Progenitor cell of endocrine pancreas (in vitro differentiated cells): Measurements from ENCODE around the gene CD82. TPM values are rescaled to one million over a fixed set of nuclear protein-coding genes. Genes with fewer than 3 reads are reported as not detected.

Source experiments
- DNase-seq: peaks from one replicate; pipeline ENCODE4 v3.0.0; 2021; ENCODE audit warnings: low spot score; ENCODE audit not compliant: unreplicated experiment
- H3K27ac Mint-ChIP-seq: 2 replicates; pipeline ENCODE4 v1.8.0; 2021; ENCODE audit warnings: mild to moderate bottlenecking, moderate library complexity, mixed read lengths
- H3K27me3 Mint-ChIP-seq: 2 replicates; pipeline ENCODE4 v1.8.0; 2021; ENCODE audit warnings: mixed read lengths
- H3K36me3 Mint-ChIP-seq: 2 replicates; pipeline ENCODE4 v1.8.0; 2022; ENCODE audit warnings: mixed read lengths; ENCODE audit not compliant: insufficient read depth
- H3K4me1 Mint-ChIP-seq: 2 replicates; pipeline ENCODE4 v1.8.0; 2021; ENCODE audit warnings: low read depth, mixed read lengths
- H3K4me3 Mint-ChIP-seq: 2 replicates; pipeline ENCODE4 v1.8.0; 2021; ENCODE audit warnings: low read depth, mild to moderate bottlenecking, moderate library complexity, mixed read lengths
- H3K9me3 Mint-ChIP-seq: 2 replicates; pipeline ENCODE4 v1.8.0; 2021; ENCODE audit warnings: low read depth, mixed read lengths
- CTCF ChIP-seq: fragments of 200-600 bp; sonication (generic); IDR thresholded peaks from one replicate; pipeline ENCODE4 v1.5.0; 2021; ENCODE audit warnings: antibody characterized with exemption, mild to moderate bottlenecking; ENCODE audit not compliant: unreplicated experiment
- total RNA-seq: library from RNA; stranded (reverse); gene quantifications from 2 replicates; pipeline ENCODE4 v1.2.1, GENCODE V29; 2021

CD82 gene
- total RNA-seq, 1 donor from 2014 or later, result 9.3 TPM

DNA sequence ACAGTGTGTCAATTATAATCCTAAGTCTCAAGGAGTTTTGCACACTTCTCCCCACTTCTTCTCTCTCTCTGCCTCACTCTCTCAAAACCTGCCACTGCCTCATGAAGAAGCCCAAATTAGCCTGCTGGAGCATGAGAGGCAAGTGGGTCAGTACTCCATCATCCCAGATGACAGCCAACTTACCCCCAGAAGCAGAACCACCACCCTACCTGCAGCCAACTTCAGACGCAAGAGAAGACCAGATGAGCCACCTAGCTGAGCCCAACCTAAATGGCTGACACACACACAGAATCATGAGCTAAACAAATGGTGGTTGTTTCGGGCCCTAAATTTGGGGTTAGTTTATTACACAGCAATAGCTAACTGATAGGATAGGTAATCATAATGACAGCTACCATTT lies 61.2 kb downstream of the CD82 start:
- no peak for DNase-seq
- no peak overlapping the region for H3K27ac Mint-ChIP-seq
- peaks cover 32% of the 10 kb centered on the region for H3K27me3 Mint-ChIP-seq

GRCh38 chr11:44627165-44627789 lies 61.8 kb downstream of the CD82 start:
- Mint-ChIP-seq H3K36me3 (no peaks in the 10 kb centered on the region), H3K4me1 (peaks cover 9% of the 10 kb centered on the region), H3K27ac (peak overlapping the region; percentile 20), H3K9me3 (peaks cover 3% of the 10 kb centered on the region), H3K27me3 (peaks cover 34% of the 10 kb centered on the region), H3K4me3 (no peak overlapping the region)
- TF ChIP-seq CTCF, result no peak
- peak; percentile 3 for DNase-seq

More for the DNA sequence above, 61.2 kb downstream of the CD82 start:
- TF ChIP-seq CTCF, result no peak
- Mint-ChIP-seq H3K4me1 (peaks cover 9% of the 10 kb centered on the region), H3K4me3 (no peak overlapping the region), H3K36me3 (no peaks in the 10 kb centered on the region), H3K9me3 (peaks cover 3% of the 10 kb centered on the region)

GRCh38 chr11:44627911-44628729 lies 62.7 kb downstream of the CD82 start:
- Mint-ChIP-seq H3K27me3 (peaks cover 35% of the 10 kb centered on the region), H3K27ac (no peak overlapping the region), H3K4me3 (no peak overlapping the region), H3K36me3 (no peaks in the 10 kb centered on the region), H3K9me3 (peaks cover 3% of the 10 kb centered on the region), H3K4me1 (peaks cover 9% of the 10 kb centered on the region)
- TF ChIP-seq CTCF, result no peak
- DNase-seq, result peak; percentile 7

DNA sequence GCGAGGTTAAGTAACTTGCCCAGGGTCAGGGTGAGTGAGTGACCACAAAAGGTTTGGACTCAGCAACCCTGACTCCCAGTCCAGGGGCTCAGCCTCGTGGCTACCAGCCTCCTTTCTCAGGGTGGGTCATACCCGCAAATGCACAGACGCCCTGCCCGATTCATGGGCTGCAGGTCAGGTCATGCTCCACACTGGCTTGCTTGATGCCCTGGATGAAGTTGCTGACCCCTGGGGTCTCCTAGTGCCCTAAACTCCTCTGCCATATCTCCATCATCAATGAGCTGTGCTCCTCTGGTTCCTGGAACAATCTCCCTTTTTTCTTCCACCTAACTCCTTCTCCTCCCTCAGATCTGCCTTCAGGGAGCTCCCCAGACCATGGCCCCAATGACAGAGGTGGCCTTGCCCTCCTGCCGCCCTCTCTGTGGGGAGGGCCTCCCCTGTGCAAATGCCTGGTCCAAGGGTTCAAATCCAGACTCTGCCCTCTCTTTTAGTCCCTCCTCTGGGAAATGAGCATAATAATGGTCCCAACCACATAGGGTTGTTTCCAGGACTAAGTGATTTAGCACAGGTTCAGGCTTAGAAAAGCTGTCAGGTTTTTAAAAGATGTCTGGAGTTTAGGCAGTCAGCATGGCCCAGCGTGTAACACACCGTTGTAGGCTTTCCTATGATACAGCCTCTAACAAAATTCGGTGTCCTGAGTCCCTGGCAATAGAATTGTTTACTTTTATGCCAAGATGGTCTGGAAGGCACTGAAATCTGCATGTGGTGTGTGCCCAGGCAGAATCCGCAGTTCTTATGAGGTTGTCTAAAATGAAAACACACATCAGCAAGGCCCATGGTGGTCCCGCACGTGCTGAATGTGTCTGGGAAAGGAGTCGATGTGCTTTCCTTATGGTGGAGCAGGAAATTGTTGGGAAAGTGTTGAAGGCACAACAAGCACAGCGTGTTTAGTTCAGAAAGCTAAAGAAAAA lies 63.6 kb downstream of the CD82 start:
- no peaks in the 10 kb centered on the region for H3K36me3 Mint-ChIP-seq
- no peak overlapping the region for H3K4me3 Mint-ChIP-seq
- H3K9me3 Mint-ChIP-seq, result peaks cover 3% of the 10 kb centered on the region
- TF ChIP-seq CTCF, result no peak
- peaks cover 9% of the 10 kb centered on the region for H3K4me1 Mint-ChIP-seq
- DNase-seq, result no peak
- no peak overlapping the region for H3K27ac Mint-ChIP-seq
- H3K27me3 Mint-ChIP-seq, result peaks cover 34% of the 10 kb centered on the region

DNA sequence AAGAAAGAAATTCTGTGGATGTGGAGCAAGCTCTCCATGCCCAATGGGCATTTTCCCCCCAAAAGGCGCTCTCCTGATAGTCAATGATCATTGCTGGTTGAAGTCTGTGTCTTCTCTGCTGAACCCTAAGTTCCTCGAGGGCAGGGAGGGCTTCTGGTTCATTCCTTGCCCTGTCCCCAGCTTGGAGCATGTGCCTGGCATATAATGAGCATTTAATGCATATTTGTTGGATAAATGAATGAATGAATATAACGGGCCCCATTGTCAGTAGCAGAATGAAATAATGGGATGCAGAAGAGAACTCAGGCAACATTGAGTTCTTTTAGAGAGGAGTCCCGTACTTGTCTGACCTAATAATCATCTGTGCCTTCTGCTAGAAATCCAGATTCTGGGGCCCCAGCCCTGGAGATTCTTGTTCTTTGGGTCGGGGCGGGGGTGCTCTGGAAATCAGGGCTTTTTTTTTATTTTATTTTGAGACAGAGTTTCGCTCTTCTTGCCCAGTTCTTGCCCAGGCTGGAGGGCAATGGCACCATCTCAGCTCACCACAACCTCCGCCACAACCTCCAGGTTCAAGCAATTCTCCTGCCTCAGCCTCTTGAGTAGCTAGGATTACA lies 64.4 kb downstream of the CD82 start:
- no peak for TF ChIP-seq CTCF
- H3K36me3 Mint-ChIP-seq, result no peaks in the 10 kb centered on the region
- peaks cover 3% of the 10 kb centered on the region for H3K9me3 Mint-ChIP-seq
- H3K27me3 Mint-ChIP-seq, result peaks cover 28% of the 10 kb centered on the region
- no peak for DNase-seq
- no peak overlapping the region for H3K4me3 Mint-ChIP-seq
- H3K27ac Mint-ChIP-seq, result no peak overlapping the region
- H3K4me1 Mint-ChIP-seq, result peaks cover 9% of the 10 kb centered on the region
